Fibroblast of lung (primary cell): ENCODE measurements around the gene FABP6. TPM values are rescaled to one million over a fixed set of nuclear protein-coding genes. Genes with fewer than 3 reads are reported as not detected.

Experiments
- DNase-seq, 2 donors: peaks; one replicate each; pipeline versions ENCODE4 v3.0.0 to v3.0.0-alpha.2; 2010; ENCODE audit warnings: low read depth in 2 of 2
- H2AFZ ChIP-seq: 2 replicates; pipeline ENCODE4 v1.5.1; 2012; ENCODE audit warnings: low read length, control low read depth, inconsistent platforms
- H3K27ac ChIP-seq: 2 replicates; pipeline ENCODE4 v1.5.1; 2011; ENCODE audit warnings: low read length, control low read depth; ENCODE audit not compliant: insufficient read depth
- H3K27me3 ChIP-seq: 2 replicates; pipeline ENCODE4 v1.5.1; 2011; ENCODE audit warnings: mild to moderate bottlenecking, low read length; ENCODE audit not compliant: control insufficient read depth, insufficient read depth
- H3K36me3 ChIP-seq: 2 replicates; pipeline ENCODE4 v1.5.1; 2011; ENCODE audit warnings: low read length; ENCODE audit not compliant: control insufficient read depth, insufficient read depth
- H3K4me1 ChIP-seq: 2 replicates; pipeline ENCODE4 v1.5.1; 2011; ENCODE audit warnings: low read length; ENCODE audit not compliant: control insufficient read depth, insufficient read depth; ENCODE audit errors: extremely low read depth
- H3K4me2 ChIP-seq: 2 replicates; pipeline ENCODE4 v1.5.1; 2011; ENCODE audit warnings: low read length, control low read depth; ENCODE audit not compliant: insufficient read depth; ENCODE audit errors: extremely low read depth
- H3K4me3 ChIP-seq, 4 experiments: fragments of 200-600 bp in 1 of 4; sonication (generic) in 1 of 4; replicated peaks in 1 of 4; 2 replicates each; pipeline ENCODE4 v1.5.1; 2011 to 2016; ENCODE audit warnings: low read length in 4 of 4, low read depth in 3 of 4, mild to moderate bottlenecking in 3 of 4, control low read depth in 2 of 4, inconsistent platforms in 1 of 4, mixed read lengths in 1 of 4; ENCODE audit not compliant: insufficient read depth in 1 of 4; ENCODE audit errors: control extremely low read depth in 1 of 4
- H3K79me2 ChIP-seq: 2 replicates; pipeline ENCODE4 v1.5.1; 2012; ENCODE audit warnings: mild to moderate bottlenecking, low read length, inconsistent platforms; ENCODE audit not compliant: control insufficient read depth, insufficient read depth
- H3K9ac ChIP-seq: 2 replicates; pipeline ENCODE4 v1.5.1; 2011; ENCODE audit warnings: mild to moderate bottlenecking, low read length, control low read depth; ENCODE audit not compliant: insufficient read depth
- H3K9me3 ChIP-seq: 2 replicates; pipeline ENCODE4 v1.5.1; 2012; ENCODE audit warnings: low read depth, low read length; ENCODE audit not compliant: control insufficient read depth, insufficient read depth
- H4K20me1 ChIP-seq: 2 replicates; pipeline ENCODE4 v1.5.1; 2011; ENCODE audit warnings: low read length; ENCODE audit not compliant: control insufficient read depth, insufficient read depth; ENCODE audit errors: extremely low read depth
- CTCF ChIP-seq, 2 donors: IDR thresholded peaks in 1 of 2; conservative IDR thresholded peaks in 1 of 2; 1 replicate in 1 of 2; 2 replicates in 1 of 2; pipeline ENCODE4 v1.5.1; 2011 to 2012; ENCODE audit warnings: low read length in 2 of 2, control low read depth in 1 of 2, inconsistent platforms in 1 of 2, low read depth in 1 of 2, mild to moderate bottlenecking in 1 of 2
- EZH2 ChIP-seq: IDR thresholded peaks from 2 replicates; pipeline ENCODE4 v1.5.1; 2012; ENCODE audit warnings: low read length, control low read depth, mild to moderate bottlenecking; ENCODE audit errors: missing control alignments
- polyA plus RNA-seq, 2 donors: library from polyadenylated mRNA; depleted of rRNA in 1 of 2; stranded (reverse) in 1 of 2; unstranded in 1 of 2; fragments of >200 nt; gene quantifications; 2 replicates each; pipeline ENCODE4 v1.2.1, GENCODE V29; 2011 to 2012; ENCODE audit warnings: missing spikeins in 1 of 2
- total RNA-seq: library from RNA; depleted of rRNA; stranded (reverse); fragments of >200 nt; gene quantifications from 2 replicates; pipeline ENCODE4 v1.2.1, GENCODE V29; 2014

FABP6 gene
- total and polyA plus RNA-seq, 2 donors (not counting 1 experiment from before 2014, with no cell fraction given), result not detected

- H3K9me3 ChIP-seq, result no peaks in the 10 kb centered on the region
- no peak overlapping the region for H3K4me2 ChIP-seq
- H4K20me1 ChIP-seq, result no peaks in the 10 kb centered on the region
- H3K36me3 ChIP-seq, result no peaks in the 10 kb centered on the region
- H2AFZ ChIP-seq, result no peak overlapping the region
- H3K27me3 ChIP-seq, result no peaks in the 10 kb centered on the region
- peak in 1 of 2 donors; percentile 6 for DNase-seq
- no peak overlapping the region for H3K4me3 ChIP-seq
- H3K27ac ChIP-seq, result no peak overlapping the region
- no peaks in the 10 kb centered on the region for H3K4me1 ChIP-seq
- no peaks in the 10 kb centered on the region for H3K79me2 ChIP-seq
- TF ChIP-seq CTCF (conservative IDR thresholded peaks at IDR 0.05 in 1 of 2, IDR thresholded peaks at IDR 0.05 in 1 of 2; ENCODE audit: low read depth in 1 of 2, low read length in 2 of 2) (no peak), EZH2 (no peak)
- no peak overlapping the region for H3K9ac ChIP-seq
Observed at GRCh38 chr5:160231783-160232342, 2.6 kb downstream of the FABP6 start.

GRCh38 chr5:160233215-160233614 lies 3.9 kb downstream of the FABP6 start:
- no peaks in the 10 kb centered on the region for H3K79me2 ChIP-seq
- peak in 1 of 2 donors; percentile 30 for DNase-seq

GRCh38 chr5:160235731-160236130 lies 6.4 kb downstream of the FABP6 start:
- DNase-seq, result no peak

More at GRCh38 chr5:160233215-160233614, 3.9 kb downstream of the FABP6 start:
- Histone ChIP-seq H2AFZ (no peak overlapping the region), H3K27ac (no peak overlapping the region), H3K9ac (no peak overlapping the region), H3K9me3 (no peaks in the 10 kb centered on the region), H3K4me3 (no peak overlapping the region), H3K4me1 (no peaks in the 10 kb centered on the region), H3K36me3 (no peaks in the 10 kb centered on the region), H3K27me3 (no peaks in the 10 kb centered on the region), H3K4me2 (no peak overlapping the region), H4K20me1 (no peaks in the 10 kb centered on the region)
- no peak for TF ChIP-seq EZH2
- no peak for TF ChIP-seq CTCF (conservative IDR thresholded peaks at IDR 0.05 in 1 of 2, IDR thresholded peaks at IDR 0.05 in 1 of 2; ENCODE audit: low read depth in 1 of 2, low read length in 2 of 2)

More at GRCh38 chr5:160235731-160236130, 6.4 kb downstream of the FABP6 start:
- Histone ChIP-seq H3K27me3 (peaks cover 3% of the 10 kb centered on the region), H2AFZ (no peak overlapping the region), H3K79me2 (no peaks in the 10 kb centered on the region), H3K4me2 (no peak overlapping the region), H3K27ac (no peak overlapping the region), H3K9me3 (no peaks in the 10 kb centered on the region), H3K9ac (no peak overlapping the region), H3K4me1 (no peaks in the 10 kb centered on the region), H4K20me1 (no peaks in the 10 kb centered on the region), H3K36me3 (no peaks in the 10 kb centered on the region), H3K4me3 (no peak overlapping the region)
- TF ChIP-seq EZH2, result no peak
- TF ChIP-seq CTCF (conservative IDR thresholded peaks at IDR 0.05 in 1 of 2, IDR thresholded peaks at IDR 0.05 in 1 of 2; ENCODE audit: low read depth in 1 of 2, low read length in 2 of 2), result no peak
